K562 (cell line): ENCODE measurements around the gene PKD1. TPM values are rescaled to one million over a fixed set of nuclear protein-coding genes. Genes with fewer than 3 reads are reported as not detected.

Source experiments
- ATAC-seq: fragments of 200-7000 bp; cut with Tn5 transposase; 3 replicates; pipeline ENCODE4 v1.9.1; 2020; ENCODE audit warnings: moderate library complexity
- BruUV-seq: library from RNA; stranded (reverse); fragments of 400-500 nt; replicated peaks from 2 replicates; lab custom pipeline; 2021; lab: Mats Ljungman, UMichigan
- CTCF ChIA-PET: fragments of 300-600 bp; formaldehyde crosslinking; extraction: SDS; loops from one replicate; lab custom pipeline; 2021; ENCODE audit warnings: low intra/inter-chr PET ratio; lab: Yijun Ruan, JAX
- POLR2A ChIA-PET: fragments of 300-600, 350-650 bp; sonication (Branson Sonifier 250); formaldehyde crosslinking; extraction: SDS; loops from one replicate; lab custom pipeline; 2021; ENCODE audit warnings: antibody characterized with exemption, inconsistent platforms; lab: Yijun Ruan, JAX
- DNase-seq, 4 experiments: peaks; one replicate each; pipeline versions ENCODE4 v3.0.0 to v3.0.0-alpha.2; 2011 to 2018; ENCODE audit warnings: low spot score in 3 of 4, mixed read lengths in 3 of 4; ENCODE audit errors: extremely low read depth in 1 of 4
- FAIRE-seq: peaks from 2 replicates; lab custom pipeline; 2011; peaks lifted over from hg19 to GRCh38; lab: Jason Lieb, UNC
- H2AFZ ChIP-seq: 2 replicates; pipeline ENCODE4 v1.6.0; 2011; ENCODE audit warnings: low read depth, low read length, control low read depth, inconsistent platforms
- H3K27ac ChIP-seq: fragments of 200-600 bp; 3 replicates; pipeline ENCODE4 v1.8.0; 2011; ENCODE audit warnings: low read depth, mild to moderate bottlenecking, control low read depth, inconsistent platforms, low read length, moderate library complexity, mixed read lengths; ENCODE audit errors: extremely low read depth
- H3K27me3 ChIP-seq, 2 experiments: fragments of 300-600 bp in 1 of 2; 2 replicates in 1 of 2; 3 replicates in 1 of 2; pipeline versions ENCODE4 v1.6.0 to v1.8.0; 2011; ENCODE audit warnings: inconsistent platforms in 2 of 2, low read length in 2 of 2, mild to moderate bottlenecking in 1 of 2, mixed read lengths in 1 of 2, moderate library complexity in 1 of 2; ENCODE audit not compliant: control insufficient read depth in 2 of 2, insufficient read depth in 2 of 2
- H3K36me3 ChIP-seq: fragments of 300-600 bp; 3 replicates; pipeline ENCODE4 v1.8.0; 2011; ENCODE audit warnings: mild to moderate bottlenecking, low read length, inconsistent platforms; ENCODE audit not compliant: control insufficient read depth, insufficient read depth
- H3K4me1 ChIP-seq, 2 experiments: fragments of 200-600 bp in 1 of 2; replicated peaks in 1 of 2; 2 replicates in 1 of 2; 3 replicates in 1 of 2; pipeline versions ENCODE4 v1.5.1 to v1.8.0; 2011; ENCODE audit warnings: inconsistent platforms in 2 of 2, low read length in 2 of 2, mild to moderate bottlenecking in 1 of 2, mixed read lengths in 1 of 2, moderate library complexity in 1 of 2; ENCODE audit not compliant: control insufficient read depth in 2 of 2, insufficient read depth in 2 of 2
- H3K4me2 ChIP-seq: 2 replicates; pipeline ENCODE4 v1.6.1; 2011; ENCODE audit warnings: low read length, control low read depth, inconsistent platforms, mixed read lengths; ENCODE audit not compliant: insufficient read depth
- H3K4me3 ChIP-seq: fragments of 200-600 bp; sonication (generic), shearing (Covaris generic); 2 replicates; pipeline ENCODE4 v1.5.1; 2016; ENCODE audit warnings: control low read depth, inconsistent platforms
- H3K79me2 ChIP-seq: fragments of 200-600 bp; 3 replicates; pipeline ENCODE4 v1.8.0; 2011; ENCODE audit warnings: low read length, inconsistent platforms; ENCODE audit not compliant: control insufficient read depth, insufficient read depth
- H3K9ac ChIP-seq, 2 experiments: 2 replicates each; pipeline versions ENCODE4 v1.6.0 to v1.6.1; 2011; ENCODE audit warnings: low read depth in 2 of 2, low read length in 2 of 2, control low read depth in 1 of 2, inconsistent platforms in 1 of 2, mild to moderate bottlenecking in 1 of 2, mixed read lengths in 1 of 2; ENCODE audit not compliant: insufficient read depth in 1 of 2
- H3K9me1 ChIP-seq: one replicate; pipeline ENCODE4 v1.6.0; 2011; ENCODE audit warnings: inconsistent platforms, mild to moderate bottlenecking, low read length, moderate library complexity; ENCODE audit not compliant: control insufficient read depth, insufficient read depth
- H3K9me3 ChIP-seq: replicated peaks from 2 replicates; pipeline ENCODE4 v1.5.1; 2011; ENCODE audit warnings: low read depth, low read length, inconsistent platforms; ENCODE audit not compliant: control insufficient read depth, insufficient read depth
- H4K20me1 ChIP-seq: replicated peaks from 2 replicates; pipeline ENCODE4 v1.6.1; 2011; ENCODE audit warnings: low read length, inconsistent platforms, mixed read lengths; ENCODE audit not compliant: control insufficient read depth, insufficient read depth
- FUS ChIP-seq: fragments of 200-400 bp; formaldehyde crosslinking; optimal IDR thresholded peaks from 2 replicates; pipeline ENCODE3; 2017; ENCODE audit warnings: low read depth, low read length
- LCOR ChIP-seq: sonication (generic); formaldehyde crosslinking; IDR thresholded peaks from 2 replicates; pipeline ENCODE4 v1.8.0; 2022; ENCODE audit warnings: mild to moderate bottlenecking, missing genetic modification reagents
- MAFK ChIP-seq: IDR thresholded peaks from 2 replicates; pipeline ENCODE4 v1.6.1; 2011; ENCODE audit warnings: low read length, improper control_type of control experiment
- POLR2G ChIP-seq: fragments of 200-400 bp; formaldehyde crosslinking; IDR thresholded peaks from 2 replicates; pipeline ENCODE4 v1.6.1; 2017; ENCODE audit warnings: low read depth, mild to moderate bottlenecking, antibody characterized with exemption, low read length, moderate library complexity
- RAD51 ChIP-seq: fragments of 450-650 bp; IDR thresholded peaks from 2 replicates; pipeline ENCODE4 v1.7.1; 2016; ENCODE audit warnings: low read depth, mild to moderate bottlenecking, borderline replicate concordance
- RBFOX2 ChIP-seq: fragments of 200-400 bp; formaldehyde crosslinking; IDR thresholded peaks from 2 replicates; pipeline ENCODE4 v1.6.1; 2017; ENCODE audit warnings: low read depth, mild to moderate bottlenecking, low read length, moderate library complexity
- TBP ChIP-seq: optimal IDR thresholded peaks from 2 replicates; pipeline ENCODE3; 2011; ENCODE audit warnings: low read depth, low read length, improper control_type of control experiment
- U2AF1 ChIP-seq: fragments of 200-400 bp; formaldehyde crosslinking; optimal IDR thresholded peaks from 2 replicates; pipeline ENCODE3; 2017; ENCODE audit warnings: mild to moderate bottlenecking, low read depth, low read length, moderate library complexity
- ZNF134 ChIP-seq: fragments of 250-450 bp; sonication (Bioruptor Pico); conservative IDR thresholded peaks from 2 replicates; pipeline ENCODE4 v1.4.0; 2020
- ZNF197 ChIP-seq: fragments of 200-800 bp; sonication (Bioruptor generic); IDR thresholded peaks from 2 replicates; pipeline ENCODE4 v1.6.1; 2016; ENCODE audit warnings: low read depth, missing genetic modification characterization, missing compliant biosample characterization
- WGBS: fragments of 100-300 bp; shearing (Covaris generic); methylation state at CpG from one replicate; pipeline ENCODE4 v1.1.6; 2016; ENCODE audit warnings: low coverage, mixed read lengths; ENCODE audit not compliant: insufficient coverage; ENCODE audit errors: missing lambda C conversion rate; 5-methylcytosine and 5-hydroxymethylcytosine counted together
- in situ Hi-C: fragments of 300-500 bp; cut with MboI; formaldehyde crosslinking; loops from 4 replicates; pipeline ENCODE4 v1.15.0; 2018; ENCODE audit warnings: inconsistent platforms, mixed read lengths
- intact Hi-C: fragments of 100-400 bp; cut with micrococcal nuclease; formaldehyde crosslinking; loops from 2 replicates; pipeline ENCODE4 v1.14.2; 2022
- polyA plus RNA-seq, 8 experiments: library from polyadenylated mRNA; depleted of rRNA in 4 of 8; stranded (reverse) in 5 of 8; unstranded in 3 of 8; fragments of >200 nt; fragmentation: Nextera tagmentation in 2 of 8; fragmentation: Illumina TruSeq in 1 of 8; extraction: Ambion mirVana in 2 of 8; extraction: Trizol in 1 of 8; gene quantifications; 2 replicates each; pipeline versions ENCODE4 v1.2.1 to v1.2.3, GENCODE V29; 2011 to 2014; ENCODE audit warnings: inconsistent platforms in 1 of 8, missing spikeins in 1 of 8
- total RNA-seq, 7 experiments: library from RNA; depleted of rRNA in 6 of 7; stranded (reverse); fragments of >200 nt in 6 of 7; fragmentation: Illumina TruSeq in 2 of 7; extraction: Trizol in 2 of 7; gene quantifications; 2 replicates each; pipeline versions ENCODE4 v1.2.1 to v1.2.3, GENCODE V29; 2011 to 2021; ENCODE audit warnings: low replicate concordance in 1 of 7

The PKD1 gene
- total and polyA plus RNA-seq, 9 of the 15 experiments (the other 6 are each of a cell fraction or from before 2014, with no cell fraction given) = 0.23 to 93.5 (median 12.6) TPM

- no peak for TF ChIP-seq ZNF197
These were observed 58.7 kb downstream of the PKD1 start (continued) for GRCh38 chr16:2077016-2077415.

- 93% methylated on average over 25 of the region's 28 CpGs for WGBS
- no TSS peak for BruUV-seq
These were observed 59.4 kb downstream of the PKD1 start for GRCh38 chr16:2076072-2076865.

More at GRCh38 chr16:2076072-2076865, 59.4 kb downstream of the PKD1 start:
- H3K27me3 ChIP-seq = no peaks in the 10 kb centered on the region
- H3K9me1 ChIP-seq = no peaks in the 10 kb centered on the region
- no peak overlapping the region for H3K4me2 ChIP-seq
- CTCF ChIA-PET = no interaction called here
- H3K79me2 ChIP-seq = no peaks in the 10 kb centered on the region
- POLR2A ChIA-PET = no interaction called here
- H3K36me3 ChIP-seq = peaks cover 50% of the 10 kb centered on the region; the same call in 1 of the 3 replicates
- H3K4me3 ChIP-seq = no peak overlapping the region
- DNase-seq (no peak), FAIRE-seq (no peak), ATAC-seq (no peak)
- TF ChIP-seq TBP (no peak), FUS (no peak), U2AF1 (no peak), MAFK (no peak), POLR2G (0 out of 2 replicates have a peak, but pooled peaks have one; percentile 19), RAD51 (no peak), ZNF134 (CRISPR knock-in tag) (no peak), LCOR (CRISPR knock-in tag) (no peak), RBFOX2 (0 out of 2 replicates have a peak, but pooled peaks have one; percentile 13)
- peaks cover 0 to 15% of the 10 kb centered on the region in 2 experiments; a peak in 2 of 5 replicates for H3K4me1 ChIP-seq
- in situ Hi-C loops (no loop called here), intact Hi-C loops (no loop called here)
- no peak overlapping the region for H3K27ac ChIP-seq
- H3K9ac ChIP-seq = peak overlapping the region in 1 of 2 experiments; percentile 35; a peak in 1 of 4 replicates
- H4K20me1 ChIP-seq = no peaks in the 10 kb centered on the region
- H2AFZ ChIP-seq = no peak overlapping the region
- H3K9me3 ChIP-seq = no peaks in the 10 kb centered on the region
